CD4-positive, alpha-beta memory T cell (primary cell): Measurements from ENCODE around the gene TDRKH. TPM values are rescaled to one million over a fixed set of nuclear protein-coding genes. Genes with fewer than 3 reads are reported as not detected.

ENCODE experiments used
- CTCF ChIA-PET: fragments of 350-600 bp; sonication (Branson Sonifier 250); formaldehyde crosslinking; loops from one replicate; lab custom pipeline; 2021; ENCODE audit warnings: inconsistent platforms; ENCODE audit not compliant: partially characterized antibody; lab: Charles Lee
- POLR2A ChIA-PET: fragments of 350-600 bp; sonication (Branson Sonifier 250); formaldehyde crosslinking; loops from one replicate; lab custom pipeline; 2021; ENCODE audit not compliant: partially characterized antibody; lab: Charles Lee
- DNase-seq, 5 donors: peaks; one replicate each; pipeline versions ENCODE4 v3.0.0 to v3.0.0-alpha.2; 2020 to 2022; ENCODE audit warnings: mixed read lengths in 1 of 5
- H3K27ac ChIP-seq: one replicate; pipeline ENCODE4 v1.7.0; 2013; ENCODE audit warnings: low read depth, low read length
- H3K27me3 ChIP-seq: 2 replicates; pipeline ENCODE4 v1.7.0; 2013; ENCODE audit warnings: mild to moderate bottlenecking, low read length, moderate library complexity; ENCODE audit not compliant: insufficient read depth
- H3K36me3 ChIP-seq: 2 replicates; pipeline ENCODE4 v1.7.0; 2013; ENCODE audit warnings: mild to moderate bottlenecking, low read length, moderate library complexity; ENCODE audit not compliant: insufficient read depth
- H3K4me1 ChIP-seq: 2 replicates; pipeline ENCODE4 v1.7.0; 2013; ENCODE audit warnings: mild to moderate bottlenecking, low read length, moderate library complexity; ENCODE audit not compliant: insufficient read depth
- H3K4me3 ChIP-seq, 2 donors: one replicate each; pipeline ENCODE4 v1.7.0; 2013; ENCODE audit warnings: low read length in 2 of 2, mild to moderate bottlenecking in 1 of 2
- H3K9me3 ChIP-seq, 2 donors: one replicate each; pipeline ENCODE4 v1.7.0; 2013; ENCODE audit warnings: low read length in 2 of 2, control low read depth in 1 of 2; ENCODE audit not compliant: control insufficient read depth in 1 of 2
- H3K27ac Mint-ChIP-seq, 7 donors: one replicate each; pipeline ENCODE4 v1.8.0; 2020 to 2021; ENCODE audit warnings: mixed read lengths in 7 of 7, mild to moderate bottlenecking in 6 of 7, inconsistent platforms in 3 of 7, moderate library complexity in 3 of 7
- H3K27me3 Mint-ChIP-seq, 2 donors: one replicate each; pipeline ENCODE4 v1.8.0; 2020 to 2021; ENCODE audit warnings: mixed read lengths in 2 of 2
- H3K36me3 Mint-ChIP-seq, 2 donors: one replicate each; pipeline ENCODE4 v1.8.0; 2020 to 2021; ENCODE audit warnings: mixed read lengths in 2 of 2, inconsistent platforms in 1 of 2, mild to moderate bottlenecking in 1 of 2
- H3K4me1 Mint-ChIP-seq, 4 donors: one replicate each; pipeline ENCODE4 v1.8.0; 2020 to 2021; ENCODE audit warnings: mixed read lengths in 4 of 4, mild to moderate bottlenecking in 1 of 4
- H3K4me3 Mint-ChIP-seq, 8 donors: one replicate each; pipeline ENCODE4 v1.8.0; 2020 to 2021; ENCODE audit warnings: mixed read lengths in 8 of 8, mild to moderate bottlenecking in 7 of 8, moderate library complexity in 6 of 8, inconsistent platforms in 3 of 8
- H3K9me3 Mint-ChIP-seq, 8 donors: one replicate each; pipeline ENCODE4 v1.8.0; 2020 to 2021; ENCODE audit warnings: mixed read lengths in 8 of 8, mild to moderate bottlenecking in 5 of 8, inconsistent platforms in 3 of 8, moderate library complexity in 1 of 8
- intact Hi-C: fragments of 100-400 bp; cut with micrococcal nuclease; formaldehyde crosslinking; loops from one replicate; pipeline ENCODE4 v1.15.1; 2023
- polyA plus RNA-seq, 2 donors: library from polyadenylated mRNA; unstranded; fragments of 300-500 nt; fragmentation: Illumina TruSeq; gene quantifications; one replicate each; pipeline ENCODE4 v1.2.3, GENCODE V29; 2021
- total RNA-seq, 2 experiments: library from RNA; stranded (reverse); gene quantifications; one replicate each; pipeline ENCODE4 v1.2.3, GENCODE V29; 2021

Gene TDRKH
- total and polyA plus RNA-seq, 4 experiments from 2014 or later, result 16.6 to 29.3 (median 23.9) TPM

DNA sequence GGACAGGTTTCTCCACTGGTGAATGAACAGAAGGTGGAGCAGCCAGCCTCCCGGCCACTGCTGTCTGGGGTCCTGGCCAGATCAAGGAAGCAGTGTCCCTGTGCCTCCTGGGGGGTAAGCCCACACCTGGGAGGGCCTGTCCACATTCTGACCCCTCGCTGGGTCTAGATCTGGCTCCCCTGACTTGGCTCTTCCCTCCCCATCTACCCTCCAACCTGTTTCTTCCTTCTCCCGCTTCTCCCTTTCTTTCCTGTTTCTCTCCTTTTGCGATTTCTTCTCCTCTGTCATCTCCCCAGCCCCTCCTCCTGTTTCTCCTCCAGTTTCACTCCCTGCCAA is 40.9 kb upstream of the TDRKH start:
- intact Hi-C loops, result no loop called here
- H3K4me3 ChIP-seq, result peak overlapping the region in 1 of 2 donors; percentile 36
- POLR2A ChIA-PET, result interaction anchor here (0.8 to 12.4 kb wide), 6 partner anchors 8 to 773 kb away, joined by 3 to 233 read pairs (median 26); partner anchors contain the start of genes C2CD4D, MRPL9 and TDRKH

DNA sequence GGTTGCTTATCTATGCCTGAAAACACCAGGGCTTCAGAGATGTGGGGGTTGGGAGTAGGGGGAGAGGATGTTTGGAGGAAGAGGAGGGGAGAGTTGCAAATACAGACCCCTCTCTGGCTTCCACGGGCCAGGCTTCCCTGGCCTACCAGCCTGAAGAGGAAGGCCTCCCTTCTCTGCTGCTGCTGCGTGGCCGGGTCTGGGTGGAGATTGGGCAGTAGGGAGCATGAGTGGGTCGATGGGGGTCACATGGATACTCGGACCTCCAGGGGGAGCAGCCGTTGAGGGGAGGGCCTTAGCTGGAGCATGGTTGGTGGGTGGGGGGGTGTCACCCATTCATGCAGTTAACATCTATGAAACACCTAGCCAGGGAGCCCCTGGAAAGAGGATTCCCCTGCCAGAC is 39.8 kb upstream of the TDRKH start:
- H3K36me3 ChIP-seq, result no peaks in the 10 kb centered on the region
- H3K36me3 Mint-ChIP-seq, result peaks cover 0 to 6% of the 10 kb centered on the region in 2 donors
- H3K27me3 ChIP-seq, result no peaks in the 10 kb centered on the region
- H3K4me1 Mint-ChIP-seq, result peaks cover 56 to 98% (median 80%) of the 10 kb centered on the region in 4 donors
- intact Hi-C loops, result no loop called here
- DNase-seq, result no peak
- H3K27ac Mint-ChIP-seq, result peak overlapping the region; percentile 88 to 96 (median 93)
- ChIA-PET CTCF (interaction anchor here (0.7 to 4.1 kb wide), 11 partner anchors 10 to 236 kb away, joined by 3 to 26 read pairs (median 3); partner anchors contain the start of genes C2CD4D and MRPL9), POLR2A (interaction anchor here (0.8 to 12.4 kb wide), 6 partner anchors 9 to 68 kb away, joined by 3 to 233 read pairs (median 26); partner anchors contain the start of genes C2CD4D, MRPL9 and TDRKH)
- no peak overlapping the region for H3K4me3 ChIP-seq
- peaks cover 0 to 3% (median 0%) of the 10 kb centered on the region in 8 donors for H3K9me3 Mint-ChIP-seq
- peaks cover 98% of the 10 kb centered on the region for H3K4me1 ChIP-seq
- peak overlapping the region; percentile 62 for H3K27ac ChIP-seq
- no peaks in the 10 kb centered on the region for H3K27me3 Mint-ChIP-seq
- no peaks in the 10 kb centered on the region for H3K9me3 ChIP-seq
- H3K4me3 Mint-ChIP-seq, result peak overlapping the region in 7 of 8 donors; percentile 74 to 94 (median 77)

More for the DNA sequence above, 40.9 kb upstream of the TDRKH start:
- Mint-ChIP-seq H3K36me3 (no peaks in the 10 kb centered on the region), H3K27ac (peak overlapping the region; percentile 88 to 95 (median 93)), H3K4me3 (peak overlapping the region; percentile 74 to 87 (median 81)), H3K27me3 (no peaks in the 10 kb centered on the region), H3K4me1 (peaks cover 59 to 99% (median 81%) of the 10 kb centered on the region in 4 donors), H3K9me3 (peaks cover 0 to 3% (median 0%) of the 10 kb centered on the region in 8 donors)
- no peaks in the 10 kb centered on the region for H3K36me3 ChIP-seq
- peak overlapping the region; percentile 62 for H3K27ac ChIP-seq
- CTCF ChIA-PET, result interaction anchor here (1.0 to 4.1 kb wide), 7 partner anchors 9 to 234 kb away, joined by 3 to 26 read pairs (median 8); partner anchors contain the start of genes C2CD4D and MRPL9
- no peaks in the 10 kb centered on the region for H3K9me3 ChIP-seq
- H3K4me1 ChIP-seq, result peaks cover 100% of the 10 kb centered on the region
- no peaks in the 10 kb centered on the region for H3K27me3 ChIP-seq
- no peak for DNase-seq

GRCh38 chr1:151829352-151830046 is 39.2 kb upstream of the TDRKH start:
- Histone ChIP-seq H3K27me3 (no peaks in the 10 kb centered on the region), H3K27ac (peak overlapping the region; percentile 62), H3K4me1 (peaks cover 93% of the 10 kb centered on the region), H3K9me3 (no peaks in the 10 kb centered on the region), H3K36me3 (no peaks in the 10 kb centered on the region), H3K4me3 (no peak overlapping the region)
- Mint-ChIP-seq H3K4me1 (peaks cover 57 to 98% (median 77%) of the 10 kb centered on the region in 4 donors), H3K27ac (peak overlapping the region; percentile 88 to 96 (median 93)), H3K36me3 (peaks cover 0 to 6% of the 10 kb centered on the region in 2 donors), H3K27me3 (no peaks in the 10 kb centered on the region), H3K4me3 (peak overlapping the region; percentile 60 to 94 (median 76)), H3K9me3 (peaks cover 0 to 3% (median 0%) of the 10 kb centered on the region in 8 donors)
- intact Hi-C loops, result no loop called here
- ChIA-PET POLR2A (interaction anchor here (1.1 to 12.4 kb wide), 6 partner anchors 10 to 66 kb away, joined by 3 to 233 read pairs (median 26); partner anchors contain the start of genes C2CD4D, MRPL9 and TDRKH), CTCF (interaction anchor here (0.7 to 4.1 kb wide), 5 partner anchors 9 to 206 kb away, joined by 3 to 26 read pairs (median 8); partner anchors contain the start of genes C2CD4D and MRPL9)
- no peak for DNase-seq

DNA sequence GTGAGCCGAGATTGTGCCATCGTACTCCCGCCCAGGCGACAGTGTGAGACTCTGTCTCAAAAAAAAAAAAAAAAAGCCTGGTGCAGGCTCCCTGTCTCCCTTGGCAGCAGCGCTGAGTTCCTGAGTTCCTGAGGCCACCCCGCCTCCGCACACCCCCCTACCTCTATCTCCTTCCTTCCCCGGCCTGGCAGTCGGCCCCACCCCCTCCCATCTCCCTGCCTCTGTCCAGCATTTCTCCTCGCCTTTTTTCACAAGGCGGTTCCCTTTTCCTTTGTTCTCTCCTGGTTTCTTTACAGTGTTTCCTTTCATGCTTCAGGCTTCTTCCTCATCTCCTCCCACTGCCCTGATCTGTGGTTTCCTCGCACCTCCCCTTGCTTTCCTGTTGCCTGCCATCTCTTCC is 38.6 kb upstream of the TDRKH start:
- Mint-ChIP-seq H3K27me3 (no peaks in the 10 kb centered on the region), H3K4me1 (peaks cover 54 to 98% (median 73%) of the 10 kb centered on the region in 4 donors), H3K36me3 (peaks cover 0 to 6% of the 10 kb centered on the region in 2 donors), H3K27ac (peak overlapping the region; percentile 88 to 96 (median 93)), H3K9me3 (peaks cover 0 to 3% (median 0%) of the 10 kb centered on the region in 8 donors), H3K4me3 (peak overlapping the region; percentile 60 to 94 (median 76))
- DNase-seq, result no peak
- Histone ChIP-seq H3K9me3 (no peaks in the 10 kb centered on the region), H3K4me3 (no peak overlapping the region), H3K36me3 (no peaks in the 10 kb centered on the region), H3K27ac (peak overlapping the region; percentile 62), H3K4me1 (peaks cover 90% of the 10 kb centered on the region), H3K27me3 (no peaks in the 10 kb centered on the region)
- ChIA-PET POLR2A (interaction anchor here (1.6 to 12.4 kb wide), 5 partner anchors 10 to 66 kb away, joined by 4 to 233 read pairs (median 33); partner anchors contain the start of genes C2CD4D, MRPL9 and TDRKH), CTCF (interaction anchor here (0.7 to 4.1 kb wide), 11 partner anchors 7 to 672 kb away, joined by 3 to 26 read pairs (median 4); partner anchors contain the start of genes C2CD4D and TNFAIP8L2)
- intact Hi-C loops, result no loop called here

DNA sequence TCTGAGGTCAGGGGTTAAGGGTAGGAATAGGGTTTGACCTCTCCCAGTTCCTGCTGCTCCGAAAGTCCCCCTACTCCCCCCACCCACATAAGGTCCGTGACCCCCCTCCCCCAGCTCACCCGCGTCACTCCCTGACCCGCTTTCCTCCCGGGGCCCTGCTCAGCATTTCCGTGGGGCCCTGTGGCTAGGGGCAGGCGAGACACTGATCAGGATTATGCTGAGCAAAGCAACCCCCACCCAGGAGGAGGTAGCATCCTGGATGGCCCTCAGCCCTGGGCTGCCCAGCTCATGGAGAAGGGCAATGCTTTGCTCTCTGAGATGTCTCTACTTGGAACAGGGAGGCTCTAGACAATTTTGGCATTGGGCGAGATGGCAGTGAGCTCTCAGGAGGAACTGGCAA is 37.6 kb upstream of the TDRKH start:
- peaks cover 49 to 95% (median 66%) of the 10 kb centered on the region in 4 donors for H3K4me1 Mint-ChIP-seq
- H3K27ac Mint-ChIP-seq, result peak overlapping the region; percentile 88 to 96 (median 93)
- POLR2A ChIA-PET, result interaction anchor here (0.6 to 12.4 kb wide), 6 partner anchors 10 to 65 kb away, joined by 3 to 233 read pairs (median 18); partner anchors contain the start of genes C2CD4D, MRPL9 and TDRKH
- H3K4me3 ChIP-seq, result peak overlapping the region; percentile 46 to 52
- peak overlapping the region; percentile 67 to 94 (median 76) for H3K4me3 Mint-ChIP-seq
- H3K27me3 Mint-ChIP-seq, result no peaks in the 10 kb centered on the region
- H3K36me3 ChIP-seq, result no peaks in the 10 kb centered on the region
- CTCF ChIA-PET, result interaction anchor here (0.7 to 4.1 kb wide), 12 partner anchors 9 to 671 kb away, joined by 3 to 26 read pairs (median 4); partner anchors contain the start of gene TNFAIP8L2
- DNase-seq, result peak in 1 of 5 donors; percentile 66
- peaks cover 88% of the 10 kb centered on the region for H3K4me1 ChIP-seq
- H3K27ac ChIP-seq, result peak overlapping the region; percentile 62
- peaks cover 0 to 3% (median 0%) of the 10 kb centered on the region in 8 donors for H3K9me3 Mint-ChIP-seq
- intact Hi-C loops, result no loop called here
- no peaks in the 10 kb centered on the region for H3K9me3 ChIP-seq
- H3K27me3 ChIP-seq, result no peaks in the 10 kb centered on the region
- H3K36me3 Mint-ChIP-seq, result peaks cover 0 to 6% of the 10 kb centered on the region in 2 donors

GRCh38 chr1:151825751-151826660 is 35.7 kb upstream of the TDRKH start:
- Histone ChIP-seq H3K27me3 (no peaks in the 10 kb centered on the region), H3K9me3 (no peaks in the 10 kb centered on the region), H3K4me3 (peak overlapping the region; percentile 20 to 29), H3K4me1 (peaks cover 81% of the 10 kb centered on the region), H3K27ac (peak overlapping the region; percentile 58), H3K36me3 (no peaks in the 10 kb centered on the region)
- H3K4me1 Mint-ChIP-seq, result peaks cover 47 to 95% (median 65%) of the 10 kb centered on the region in 4 donors
- peaks cover 0 to 6% of the 10 kb centered on the region in 2 donors for H3K36me3 Mint-ChIP-seq
- peak in 3 of 5 donors; percentile 37 to 69 (median 37) for DNase-seq
- H3K27ac Mint-ChIP-seq, result peak overlapping the region; percentile 89 to 96 (median 94)
- peaks cover 0 to 3% (median 0%) of the 10 kb centered on the region in 8 donors for H3K9me3 Mint-ChIP-seq
- H3K4me3 Mint-ChIP-seq, result peak overlapping the region; percentile 71 to 90 (median 87)
- intact Hi-C loops, result no loop called here
- H3K27me3 Mint-ChIP-seq, result no peaks in the 10 kb centered on the region
- ChIA-PET CTCF (interaction anchor here (0.6 to 3.0 kb wide), 6 partner anchors 9 to 91 kb away, joined by 3 to 13 read pairs (median 4); no protein-coding TSS in a partner anchor), POLR2A (interaction anchor here (1.0 to 12.5 kb wide), 5 partner anchors 8 to 79 kb away, joined by 3 to 233 read pairs (median 39); partner anchors contain the start of genes C2CD4D, MRPL9 and TDRKH)
